Measurements from ENCODE around the gene MT1M.
"Not testable (repeated sequence)": the region's sequence is repeated elsewhere in the genome, so short reads cannot be mapped to it uniquely, and the experiment has no call there.

Gene MT1M

DNA sequence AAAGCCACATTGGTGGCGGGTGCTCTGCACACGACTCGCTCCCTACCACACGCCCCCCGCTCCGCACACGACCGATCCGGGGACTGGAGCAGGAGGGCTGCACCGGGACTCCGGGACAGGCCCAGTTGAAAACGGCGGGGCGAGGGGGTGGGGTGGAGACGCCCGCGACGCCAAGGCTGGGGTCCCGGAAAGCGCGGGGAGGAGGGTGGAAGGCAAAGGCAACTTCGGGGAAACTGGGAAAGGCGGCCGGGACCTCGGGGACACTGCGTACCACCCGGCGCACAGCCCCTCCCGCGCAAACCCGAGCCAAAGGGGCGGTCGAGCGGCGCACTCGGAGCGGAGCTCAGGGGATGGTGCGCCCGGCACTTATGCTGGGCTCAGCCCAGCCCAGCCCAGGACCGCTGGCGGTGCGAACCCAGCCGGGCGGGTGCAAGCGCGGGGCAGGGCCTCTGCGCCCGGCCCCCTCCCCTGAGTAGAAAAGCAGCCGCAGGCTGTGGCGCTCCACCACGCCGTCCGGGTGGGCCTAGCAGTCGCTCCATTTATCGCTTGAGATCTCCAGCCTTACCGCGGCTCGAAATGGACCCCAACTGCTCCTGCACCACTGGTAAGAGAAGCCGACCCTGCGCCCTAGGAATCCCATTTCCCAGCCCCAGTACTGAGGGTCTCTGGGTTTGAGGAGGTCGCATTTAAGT, at the start of gene MT1M:
Gene MT1M, plus strand, starts transcription at position 504 of the 692 bp plus-strand sequence. Its CDS starts 73 bp downstream, at position 577.
- DNase-seq (ENCODE audit: low read depth) = no peak

GRCh38 chr16:56582911-56583310, 49.5 kb upstream of the MT1M start:
- not testable (repeated sequence) for DNase-seq (ENCODE audit: low read depth)

DNA sequence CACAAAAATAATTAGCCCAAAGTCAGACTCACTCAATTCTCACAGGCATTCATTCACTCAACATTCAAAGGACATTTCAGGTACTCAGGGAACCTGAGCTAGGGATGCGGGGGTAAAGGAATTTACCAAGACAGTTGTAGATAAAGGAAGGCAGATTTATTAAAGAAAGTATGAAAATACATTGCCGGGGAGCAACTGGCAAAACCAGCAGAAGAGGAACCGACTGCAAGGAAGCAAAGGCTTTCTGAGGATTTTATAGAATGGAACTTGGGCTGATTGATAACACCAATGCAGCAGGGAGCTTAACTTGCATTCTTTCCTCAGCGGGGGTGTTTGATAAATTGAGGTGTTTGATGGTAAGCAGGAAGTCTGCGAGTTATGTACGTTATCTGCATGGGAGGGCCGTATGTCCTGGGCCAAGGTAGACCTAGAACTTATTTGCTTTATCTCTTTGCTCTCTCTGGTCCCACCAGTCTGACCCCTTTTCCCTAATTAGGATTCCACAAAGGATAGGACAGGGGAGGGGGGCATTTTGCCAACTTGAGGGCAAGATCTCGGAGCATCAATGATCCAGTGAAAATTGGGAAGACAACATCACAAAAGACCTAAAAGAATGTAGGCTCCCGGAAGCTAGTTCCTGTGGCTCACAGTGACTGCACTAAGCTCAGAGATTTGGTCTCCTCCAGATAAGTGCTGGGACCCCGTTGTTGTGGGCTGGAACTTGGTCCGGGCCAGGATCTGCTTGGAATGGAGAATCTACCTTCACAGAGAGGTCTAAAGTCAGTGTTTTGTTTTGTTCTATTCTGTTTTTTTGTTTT, 48.9 kb upstream of the MT1M start:
- no peak for DNase-seq (ENCODE audit: low read depth)

GRCh38 chr16:56584276-56584675, 48.2 kb upstream of the MT1M start:
- DNase-seq (ENCODE audit: low read depth) = no peak

DNA sequence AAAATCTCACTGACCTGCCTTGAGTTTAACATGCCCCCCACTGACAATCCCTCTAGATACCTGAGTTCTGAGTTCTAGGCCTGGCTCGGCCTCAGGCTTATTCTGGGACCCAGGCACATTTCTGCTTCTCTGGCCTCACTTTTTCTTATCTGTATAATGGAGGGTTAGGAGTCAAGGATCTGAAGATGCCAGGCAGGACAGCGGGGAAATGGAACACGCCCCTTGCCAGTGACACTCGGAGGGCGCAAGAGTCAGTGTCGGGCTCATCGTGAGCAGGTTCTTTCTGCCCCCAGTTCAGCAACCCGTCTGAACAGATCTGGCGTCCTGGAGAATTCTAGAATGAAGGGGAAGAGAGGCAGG, 43.7 kb upstream of the MT1M start:
- no peak for DNase-seq (ENCODE audit: low read depth)

GRCh38 chr16:56589141-56590039, 43.1 kb upstream of the MT1M start, which contains the start of gene MT3:
MT3 (plus strand) TSS chr16:56589528; CDS start chr16:56589591, 63 bp downstream.
- no peak for DNase-seq (ENCODE audit: low read depth)

- no peak for DNase-seq (ENCODE audit: low read depth)
These were observed 40.9 kb upstream of the MT1M start for GRCh38 chr16:56591377-56592060.

DNA sequence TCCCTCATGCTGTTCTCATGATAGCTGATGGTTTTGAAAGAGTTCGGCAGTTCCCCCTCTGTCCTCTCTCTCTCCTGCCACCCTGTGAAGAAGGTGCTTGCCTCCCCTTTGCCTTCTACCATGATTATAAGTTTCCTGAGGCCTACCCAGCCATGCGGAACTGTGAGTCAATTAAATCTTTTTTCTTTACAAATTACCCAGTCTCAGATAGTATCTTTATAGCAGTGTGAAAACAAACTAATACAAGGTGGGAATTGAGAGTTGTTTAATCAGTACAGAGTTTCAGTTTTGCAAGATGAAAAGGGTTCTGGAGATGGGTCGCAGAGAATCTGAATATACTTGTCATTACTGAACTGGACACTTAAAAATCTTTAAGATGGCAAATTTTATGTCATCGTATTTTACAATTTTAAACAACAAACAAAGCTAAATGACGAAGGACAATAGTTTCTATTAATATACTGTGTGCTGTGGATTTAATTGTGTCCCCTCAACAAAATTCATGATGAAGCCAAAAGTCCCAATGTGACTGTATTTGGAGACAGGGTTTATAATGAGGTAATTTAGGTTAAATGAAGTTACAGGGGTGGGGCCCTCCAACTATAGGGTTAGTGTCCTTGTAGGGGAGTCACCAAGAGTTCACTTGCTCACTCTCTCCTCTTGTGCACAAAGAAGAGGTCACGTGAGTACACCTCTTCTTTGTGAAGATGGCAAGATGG, 38.7 kb upstream of the MT1M start:
- DNase-seq (ENCODE audit: low read depth) = no peak

DNA sequence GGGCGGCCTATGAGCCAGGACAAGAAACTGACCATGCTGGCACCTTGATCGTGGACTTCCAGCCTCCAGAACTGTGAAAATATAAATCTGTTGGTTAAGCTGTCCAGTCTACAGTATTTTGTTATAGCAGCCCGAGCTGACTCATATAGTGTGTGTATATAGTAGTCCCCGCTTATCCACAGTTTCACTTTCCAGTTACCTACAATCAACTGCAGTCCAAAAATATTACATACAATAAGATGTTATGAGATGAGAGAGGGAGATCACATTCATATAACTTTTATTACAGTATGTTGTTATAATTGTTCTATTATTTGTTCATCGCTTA, 38.2 kb upstream of the MT1M start:
- no peak for DNase-seq (ENCODE audit: low read depth)

DNA sequence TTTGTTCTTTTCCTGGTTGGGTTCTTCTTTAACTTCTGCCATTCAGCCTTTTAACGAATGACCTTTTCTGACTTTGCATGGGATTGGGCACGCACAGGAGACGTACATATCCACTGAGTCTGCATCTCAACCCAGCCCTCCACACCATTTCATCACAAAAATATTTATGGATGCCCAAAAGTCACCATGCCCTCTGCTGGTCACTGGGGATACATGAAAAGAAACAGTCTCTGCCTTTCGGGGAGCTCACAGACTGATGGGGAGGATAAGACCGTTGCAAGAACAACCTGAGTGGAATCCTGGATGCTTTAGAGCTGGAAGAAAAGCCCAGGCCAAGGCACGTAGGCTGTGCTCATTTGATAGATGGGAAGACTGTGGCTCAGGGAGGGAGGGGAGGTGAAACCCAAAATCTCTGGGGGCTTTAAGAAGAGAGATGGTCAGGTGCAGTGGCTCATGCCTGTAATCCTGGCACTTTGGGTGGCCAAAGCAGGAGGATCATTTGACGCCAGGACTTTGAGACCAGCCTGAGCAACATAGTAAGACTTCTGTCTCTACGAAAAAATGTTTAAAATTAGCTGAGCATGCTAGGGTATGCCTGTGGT, 32.0 kb upstream of the MT1M start:
- no peak for DNase-seq (ENCODE audit: low read depth)

- DNase-seq (ENCODE audit: low read depth) = no peak
These were observed 31.1 kb upstream of the MT1M start for GRCh38 chr16:56601325-56601724.

GRCh38 chr16:56603589-56603988, 28.9 kb upstream of the MT1M start:
- DNase-seq (ENCODE audit: low read depth) = no peak

DNA sequence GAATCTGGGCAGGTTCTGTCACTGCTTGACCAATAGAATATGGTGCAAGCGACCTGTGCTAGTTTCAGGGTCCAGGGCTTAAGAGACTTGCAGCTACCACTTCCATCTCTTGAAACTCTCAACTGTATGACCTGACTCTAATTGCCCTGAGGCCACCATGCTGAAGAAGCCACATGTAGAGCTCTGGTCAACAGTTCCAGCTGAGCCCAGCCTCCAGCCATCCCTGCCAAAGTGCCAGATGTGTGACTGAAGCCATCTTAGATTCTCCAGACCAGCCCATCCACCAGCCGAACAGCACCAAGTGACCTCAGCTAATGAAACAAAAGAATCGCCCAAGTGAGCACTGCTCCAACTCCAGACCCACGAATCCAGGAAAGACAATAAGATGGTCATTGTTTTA, 27.5 kb upstream of the MT1M start:
- DNase-seq (ENCODE audit: low read depth) = no peak

- no peak for DNase-seq (ENCODE audit: low read depth)
These were observed 27.0 kb upstream of the MT1M start for GRCh38 chr16:56605475-56605874.

- no peak for DNase-seq (ENCODE audit: low read depth)
These were observed 26.4 kb upstream of the MT1M start for GRCh38 chr16:56606071-56606475.

- DNase-seq (ENCODE audit: low read depth) = peak; percentile 86
These were observed 25.9 kb upstream of the MT1M start for GRCh38 chr16:56606476-56607108.

- peak; percentile 87 for DNase-seq (ENCODE audit: low read depth)
These were observed 25.3 kb upstream of the MT1M start for GRCh38 chr16:56607109-56607618.

DNA sequence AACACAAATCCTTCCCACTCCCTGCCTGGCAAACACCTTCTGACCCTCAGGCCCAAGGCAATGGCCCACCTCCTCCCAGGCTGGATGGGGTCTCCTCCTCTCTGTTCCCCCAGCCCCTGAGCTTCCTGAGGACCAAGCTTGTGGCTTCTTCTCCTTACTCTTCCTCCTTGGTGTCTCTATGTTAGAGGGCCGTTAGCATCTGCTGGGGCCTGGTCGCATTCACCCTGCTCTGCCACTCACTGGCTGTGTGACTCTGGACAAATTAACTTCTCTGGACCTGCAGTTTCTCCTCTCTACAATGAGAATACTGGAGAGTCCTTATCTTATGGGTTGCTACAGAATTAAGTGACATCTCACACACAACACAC, 24.8 kb upstream of the MT1M start:
- no peak for DNase-seq (ENCODE audit: low read depth)

DNA sequence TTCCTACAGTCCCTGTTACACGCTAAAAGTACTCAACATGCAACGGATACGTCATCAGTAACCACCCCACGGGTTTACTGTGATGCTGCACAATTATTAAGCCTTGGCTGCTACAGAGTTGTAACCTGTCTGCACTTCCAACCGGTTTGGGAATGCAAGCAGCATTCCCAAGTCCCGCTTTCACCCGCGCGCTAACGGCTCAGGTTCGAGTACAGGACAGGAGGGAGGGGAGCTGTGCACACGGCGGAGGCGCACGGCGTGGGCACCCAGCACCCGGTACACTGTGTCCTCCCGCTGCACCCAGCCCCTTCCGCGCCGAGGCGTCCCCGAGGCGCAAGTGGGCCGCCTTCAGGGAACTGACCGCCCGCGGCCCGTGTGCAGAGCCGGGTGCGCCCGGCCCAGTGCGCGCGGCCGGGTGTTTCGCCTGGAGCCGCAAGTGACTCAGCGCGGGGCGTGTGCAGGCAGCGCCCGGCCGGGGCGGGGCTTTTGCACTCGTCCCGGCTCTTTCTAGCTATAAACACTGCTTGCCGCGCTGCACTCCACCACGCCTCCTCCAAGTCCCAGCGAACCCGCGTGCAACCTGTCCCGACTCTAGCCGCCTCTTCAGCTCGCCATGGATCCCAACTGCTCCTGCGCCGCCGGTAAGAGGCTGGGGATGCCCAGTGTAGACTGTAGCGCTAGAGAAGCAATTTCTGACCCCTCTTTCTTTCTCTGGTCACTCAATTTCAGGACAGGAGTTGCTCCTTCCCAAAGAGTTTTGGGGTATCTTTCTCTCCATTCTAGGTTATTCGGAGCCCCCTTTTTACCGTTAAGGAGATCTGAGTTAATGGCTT, 24.2 kb upstream of the MT1M start, which contains the start of gene MT2A:
Gene MT2A, plus strand, starts transcription at position 542 of the 833 bp plus-strand sequence. Its CDS starts 72 bp downstream, at position 614.
- peak; percentile 94 for DNase-seq (ENCODE audit: low read depth)

Measured in fibroblast of the conjunctiva (primary cell).